Endothelial cell of umbilical vein (primary cell): Measurements from ENCODE around the gene COL1A2. TPM values are rescaled to one million over a fixed set of nuclear protein-coding genes. Genes with fewer than 3 reads are reported as not detected.

Experiments
- BruUV-seq: library from RNA; stranded (reverse); fragments of 400-500 nt; replicated peaks from 2 replicates; lab custom pipeline; 2021; lab: Mats Ljungman, UMichigan
- CTCF ChIA-PET: fragments of 300-600, 350-600 bp; sonication (Branson Sonifier 250); formaldehyde crosslinking; loops from one replicate; lab custom pipeline; 2021; ENCODE audit warnings: antibody characterized with exemption, inconsistent platforms; lab: Charles Lee
- POLR2A ChIA-PET: fragments of 300-600, 350-600 bp; sonication (Branson Sonifier 250); formaldehyde crosslinking; loops from one replicate; lab custom pipeline; 2021; ENCODE audit warnings: antibody characterized with exemption, inconsistent platforms; lab: Charles Lee
- DNase-seq: peaks from one replicate; pipeline ENCODE4 v3.0.0-alpha.2; 2011; ENCODE audit warnings: low read depth, low spot score
- FAIRE-seq: peaks from 2 replicates; lab custom pipeline; 2011; peaks lifted over from hg19 to GRCh38; lab: Jason Lieb, UNC
- H2AFZ ChIP-seq: 2 replicates; pipeline ENCODE4 v1.6.0; 2012; ENCODE audit warnings: low read depth, low read length, control low read depth, inconsistent platforms
- H3K27ac ChIP-seq: 2 replicates; pipeline ENCODE4 v1.5.1; 2011; ENCODE audit warnings: low read depth, mild to moderate bottlenecking, control low read depth, low read length, moderate library complexity; ENCODE audit not compliant: insufficient read depth
- H3K27me3 ChIP-seq, 2 experiments: 2 replicates each; pipeline versions ENCODE4 v1.6.0 to v1.6.1; 2011; ENCODE audit warnings: low read length in 2 of 2, mixed read lengths in 1 of 2; ENCODE audit not compliant: control insufficient read depth in 2 of 2, insufficient read depth in 2 of 2
- H3K36me3 ChIP-seq, 2 experiments: 2 replicates in 1 of 2; 3 replicates in 1 of 2; pipeline ENCODE4 v1.5.1; 2011; ENCODE audit warnings: low read length in 2 of 2, mild to moderate bottlenecking in 1 of 2, moderate library complexity in 1 of 2; ENCODE audit not compliant: control insufficient read depth in 2 of 2, insufficient read depth in 2 of 2; ENCODE audit errors: extremely low read depth in 1 of 2
- H3K4me1 ChIP-seq: 3 replicates; pipeline ENCODE4 v1.5.1; 2011; ENCODE audit warnings: mild to moderate bottlenecking, low read length; ENCODE audit not compliant: control insufficient read depth, insufficient read depth; ENCODE audit errors: extremely low read depth
- H3K4me2 ChIP-seq: 2 replicates; pipeline ENCODE4 v1.6.1; 2011; ENCODE audit warnings: low read length, control low read depth, mixed read lengths; ENCODE audit not compliant: insufficient read depth
- H3K4me3 ChIP-seq, 3 experiments: fragments of 200-600 bp in 1 of 3; sonication (generic), shearing (Covaris generic) in 1 of 3; replicated peaks in 1 of 3; 2 replicates each; pipeline ENCODE4 v1.5.1; 2011 to 2016; ENCODE audit warnings: control low read depth in 3 of 3, low read length in 3 of 3, mild to moderate bottlenecking in 2 of 3, inconsistent platforms in 1 of 3, low read depth in 1 of 3, moderate library complexity in 1 of 3; ENCODE audit not compliant: insufficient read depth in 1 of 3
- H3K79me2 ChIP-seq: 2 replicates; pipeline ENCODE4 v1.6.0; 2012; ENCODE audit warnings: low read length, inconsistent platforms; ENCODE audit not compliant: control insufficient read depth, insufficient read depth
- H3K9ac ChIP-seq: replicated peaks from 2 replicates; pipeline ENCODE3; 2011; ENCODE audit warnings: low read length, control low read depth; ENCODE audit not compliant: insufficient read depth; ENCODE audit errors: extremely low read depth
- H3K9me1 ChIP-seq: replicated peaks from 3 replicates; pipeline ENCODE4 v1.6.0; 2011; ENCODE audit warnings: mild to moderate bottlenecking, low read length; ENCODE audit not compliant: control insufficient read depth, insufficient read depth; ENCODE audit errors: extremely low read depth
- H3K9me3 ChIP-seq: replicated peaks from 2 replicates; pipeline ENCODE4 v1.5.1; 2012; ENCODE audit warnings: low read length, inconsistent platforms; ENCODE audit not compliant: control insufficient read depth, insufficient read depth
- H4K20me1 ChIP-seq: replicated peaks from 2 replicates; pipeline ENCODE3; 2011; ENCODE audit warnings: mild to moderate bottlenecking, low read length; ENCODE audit not compliant: control insufficient read depth, insufficient read depth; ENCODE audit errors: extremely low read depth
- EZH2 ChIP-seq: IDR thresholded peaks from 2 replicates; pipeline ENCODE4 v1.6.1; 2012; ENCODE audit warnings: borderline replicate concordance, low read depth, mild to moderate bottlenecking, moderate library complexity, low read length, inconsistent platforms; ENCODE audit not compliant: severe bottlenecking
- FOS ChIP-seq: IDR thresholded peaks from 2 replicates; pipeline ENCODE4 v1.6.1; 2011; ENCODE audit warnings: mild to moderate bottlenecking, low read length, moderate library complexity, borderline replicate concordance; ENCODE audit not compliant: insufficient read depth
- GATA2 ChIP-seq: IDR thresholded peaks from 2 replicates; pipeline ENCODE4 v1.7.0; 2011; ENCODE audit warnings: low read depth, mild to moderate bottlenecking, moderate library complexity, mixed read lengths, low read length; ENCODE audit not compliant: insufficient read length, insufficient read depth
- JUN ChIP-seq: IDR thresholded peaks from 2 replicates; pipeline ENCODE4 v1.6.1; 2011; ENCODE audit warnings: borderline replicate concordance, low read depth; ENCODE audit not compliant: insufficient read length, insufficient read depth
- MYC ChIP-seq: IDR thresholded peaks from one replicate; pipeline ENCODE4 v1.6.1; 2011; ENCODE audit warnings: mild to moderate bottlenecking, low read depth, low read length
- POLR2A ChIP-seq: IDR thresholded peaks from 2 replicates; pipeline ENCODE4 v1.6.1; 2012; ENCODE audit warnings: low read depth, mild to moderate bottlenecking, control low read depth, low read length
- POLR2AphosphoS5 ChIP-seq: IDR thresholded peaks from 2 replicates; pipeline ENCODE4 v1.6.1; 2012; ENCODE audit warnings: low read depth, mild to moderate bottlenecking, control low read depth, low read length, moderate library complexity; ENCODE audit not compliant: insufficient read depth
- dilution Hi-C: fragments of 300-500 bp; cut with MboI; formaldehyde crosslinking; loops from one replicate; pipeline ENCODE4 v1.15.0; 2019; ENCODE audit warnings: low sequenced_read_pairs; ENCODE audit not compliant: extremely low pct_ligation_motif_present
- intact Hi-C: fragments of 100-400 bp; cut with micrococcal nuclease; formaldehyde crosslinking; loops from one replicate; pipeline ENCODE4 v1.10.0; 2022
- polyA plus RNA-seq, 4 experiments: library from polyadenylated mRNA; depleted of rRNA in 3 of 4; stranded (reverse) in 3 of 4; unstranded in 1 of 4; fragments of >200 nt; gene quantifications; 2 replicates each; pipeline versions ENCODE4 v1.2.1 to v1.2.3, GENCODE V29; 2011 to 2012; ENCODE audit warnings: missing spikeins in 1 of 4
- total RNA-seq: library from RNA; stranded (reverse); gene quantifications from 2 replicates; pipeline ENCODE4 v1.2.3, GENCODE V29; 2021
- TF ChIP-seq, protein P1 (sequence below), 2 donors: IDR thresholded peaks; 1 replicate in 1 of 2; 2 replicates in 1 of 2; pipeline ENCODE4 v1.5.1; 2011; ENCODE audit warnings: low read length in 2 of 2, mild to moderate bottlenecking in 2 of 2, moderate library complexity in 2 of 2, control low read depth in 1 of 2, inconsistent platforms in 1 of 2, low read depth in 1 of 2; ENCODE audit not compliant: insufficient read depth in 1 of 2; ENCODE audit errors: extremely low read depth in 1 of 2
- TF ChIP-seq, protein P2 (sequence below): IDR thresholded peaks from 2 replicates; pipeline ENCODE4 v1.6.1; 2011; ENCODE audit not compliant: insufficient read depth, insufficient read length

COL1A2 gene
- total and polyA plus RNA-seq, 2 donors (not counting 3 experiments of a cell fraction or from before 2014, with no cell fraction given): 28.9 to 40.8 TPM

DNA sequence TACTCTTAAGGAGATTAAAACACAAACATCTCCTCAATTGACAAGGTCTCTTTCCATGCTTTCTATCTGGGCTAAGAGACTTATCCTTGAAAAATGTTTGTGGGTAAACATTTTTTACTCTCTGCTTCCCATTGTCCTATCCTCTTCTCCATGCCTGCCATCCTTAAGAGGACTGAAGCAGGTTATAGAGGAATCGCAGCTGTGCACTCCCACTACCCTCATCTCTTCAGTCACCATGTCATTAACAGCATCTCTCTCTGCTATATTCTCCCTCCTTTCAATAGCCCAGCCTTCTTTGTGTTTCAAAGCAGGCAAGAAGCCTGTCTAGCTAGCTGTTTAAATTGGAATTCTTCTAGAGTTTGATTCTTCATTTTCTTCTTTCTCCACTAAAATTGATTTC is 22.6 kb downstream of the COL1A2 start:
- Histone ChIP-seq H3K27ac (no peak overlapping the region), H3K9me1 (no peaks in the 10 kb centered on the region), H3K27me3 (no peaks in the 10 kb centered on the region), H3K4me3 (no peak overlapping the region), H2AFZ (no peak overlapping the region), H3K9ac (no peak overlapping the region), H3K79me2 (no peaks in the 10 kb centered on the region), H3K36me3 (peaks cover 0 to 5% of the 10 kb centered on the region in 2 experiments), H3K4me2 (no peak overlapping the region), H3K4me1 (peaks cover 6% of the 10 kb centered on the region), H4K20me1 (no peaks in the 10 kb centered on the region), H3K9me3 (no peaks in the 10 kb centered on the region)
- DNase-seq (no peak), FAIRE-seq (no peak)
- TF ChIP-seq JUN (no peak), GATA2 (no peak), EZH2 (no peak), MYC (no peak), FOS (no peak), POLR2AphosphoS5 (no peak), POLR2A (no peak)
- TF ChIP-seq, protein P1, sequence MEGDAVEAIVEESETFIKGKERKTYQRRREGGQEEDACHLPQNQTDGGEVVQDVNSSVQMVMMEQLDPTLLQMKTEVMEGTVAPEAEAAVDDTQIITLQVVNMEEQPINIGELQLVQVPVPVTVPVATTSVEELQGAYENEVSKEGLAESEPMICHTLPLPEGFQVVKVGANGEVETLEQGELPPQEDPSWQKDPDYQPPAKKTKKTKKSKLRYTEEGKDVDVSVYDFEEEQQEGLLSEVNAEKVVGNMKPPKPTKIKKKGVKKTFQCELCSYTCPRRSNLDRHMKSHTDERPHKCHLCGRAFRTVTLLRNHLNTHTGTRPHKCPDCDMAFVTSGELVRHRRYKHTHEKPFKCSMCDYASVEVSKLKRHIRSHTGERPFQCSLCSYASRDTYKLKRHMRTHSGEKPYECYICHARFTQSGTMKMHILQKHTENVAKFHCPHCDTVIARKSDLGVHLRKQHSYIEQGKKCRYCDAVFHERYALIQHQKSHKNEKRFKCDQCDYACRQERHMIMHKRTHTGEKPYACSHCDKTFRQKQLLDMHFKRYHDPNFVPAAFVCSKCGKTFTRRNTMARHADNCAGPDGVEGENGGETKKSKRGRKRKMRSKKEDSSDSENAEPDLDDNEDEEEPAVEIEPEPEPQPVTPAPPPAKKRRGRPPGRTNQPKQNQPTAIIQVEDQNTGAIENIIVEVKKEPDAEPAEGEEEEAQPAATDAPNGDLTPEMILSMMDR (IDR thresholded peaks at IDR 0.05; ENCODE audit: extremely low read depth in 1 of 2, insufficient read depth in 1 of 2, low read depth in 1 of 2, low read length in 2 of 2): no peak
- TF ChIP-seq, protein P2, sequence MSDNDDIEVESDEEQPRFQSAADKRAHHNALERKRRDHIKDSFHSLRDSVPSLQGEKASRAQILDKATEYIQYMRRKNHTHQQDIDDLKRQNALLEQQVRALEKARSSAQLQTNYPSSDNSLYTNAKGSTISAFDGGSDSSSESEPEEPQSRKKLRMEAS: no peak
- no TSS peak for BruUV-seq
- dilution Hi-C loops (no loop called here), intact Hi-C loops (no loop called here)
- ChIA-PET POLR2A (no interaction called here), CTCF (no interaction called here)
